Mucosa of rectum (tissue), 2 donors: ENCODE data around the gene SPATA25.
A peak's percentile ranks its signal among the peaks of the same experiment; 100 is the strongest.
"Not testable (repeated sequence)": the region's sequence is repeated elsewhere in the genome, so short reads cannot be mapped to it uniquely, and the experiment has no call there.

Source experiments
- H3K27ac ChIP-seq, 2 donors: one replicate each; pipeline ENCODE4 v1.7.0; 2013; ENCODE audit warnings: inconsistent platforms in 2 of 2, low read depth in 2 of 2, low read length in 2 of 2
- H3K27me3 ChIP-seq, 2 donors: one replicate each; pipeline ENCODE4 v1.7.0; 2013; ENCODE audit warnings: low read length in 2 of 2; ENCODE audit not compliant: control insufficient read depth in 2 of 2, insufficient read depth in 2 of 2
- H3K36me3 ChIP-seq, 2 donors: one replicate each; pipeline ENCODE4 v1.7.0; 2013; ENCODE audit warnings: low read length in 2 of 2; ENCODE audit not compliant: control insufficient read depth in 2 of 2, insufficient read depth in 2 of 2
- H3K4me1 ChIP-seq, 2 donors: one replicate each; pipeline ENCODE4 v1.7.0; 2013; ENCODE audit warnings: low read length in 2 of 2, mild to moderate bottlenecking in 1 of 2; ENCODE audit not compliant: control insufficient read depth in 2 of 2, insufficient read depth in 2 of 2
- H3K4me3 ChIP-seq, 2 donors: one replicate each; pipeline ENCODE4 v1.7.0; 2013; ENCODE audit warnings: low read length in 2 of 2
- H3K9ac ChIP-seq, 2 donors: one replicate each; pipeline ENCODE4 v1.7.0; 2013; ENCODE audit warnings: low read length in 2 of 2, low read depth in 1 of 2, mild to moderate bottlenecking in 1 of 2
- H3K9me3 ChIP-seq, 2 donors: one replicate each; pipeline ENCODE4 v1.7.0; 2013; ENCODE audit warnings: low read length in 2 of 2; ENCODE audit not compliant: control insufficient read depth in 2 of 2
- donor health status: healthy.
- donor health status: Normal muscosa, but diverticular disease.

The SPATA25 gene, protein sequence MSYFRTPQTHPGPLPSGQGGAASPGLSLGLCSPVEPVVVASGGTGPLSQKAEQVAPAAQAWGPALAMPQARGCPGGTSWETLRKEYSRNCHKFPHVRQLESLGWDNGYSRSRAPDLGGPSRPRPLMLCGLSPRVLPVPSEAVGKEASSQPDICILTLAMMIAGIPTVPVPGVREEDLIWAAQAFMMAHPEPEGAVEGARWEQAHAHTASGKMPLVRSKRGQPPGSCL

DNA sequence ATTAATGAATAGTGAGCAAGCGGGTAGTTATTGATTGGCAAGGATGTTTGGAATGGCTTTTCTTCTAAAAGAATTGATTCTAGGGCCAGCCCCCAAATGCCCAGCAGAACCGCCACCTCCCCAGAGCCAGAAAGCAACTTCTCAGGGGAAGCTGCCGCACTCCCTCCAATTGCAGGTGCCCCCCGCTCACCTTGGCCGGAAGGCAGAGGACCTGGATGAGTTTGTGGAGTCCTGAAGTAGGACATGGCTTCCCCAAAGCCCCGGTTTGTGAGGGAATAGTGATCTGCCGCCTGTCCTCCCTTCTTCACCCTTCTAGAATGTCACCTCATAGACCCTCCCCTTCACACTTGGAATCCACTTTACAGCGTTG is at the start of gene SPATA25:
Gene SPATA25, minus strand, starts transcription at position 277 of the 370 bp plus-strand sequence. Its CDS starts 32 bp downstream, at position 245.
- H3K4me3 ChIP-seq = no peak within 1 kb of the TSS
- no peak within 1 kb of the TSS for H3K27ac ChIP-seq
- peaks cover 10 to 43% of the 10 kb centered on the region in 2 donors for H3K36me3 ChIP-seq
- H3K9ac ChIP-seq = no peak within 1 kb of the TSS
- H3K27me3 ChIP-seq = no peaks in the 10 kb centered on the region
- no peaks in the 10 kb centered on the region for H3K9me3 ChIP-seq
- H3K4me1 ChIP-seq = peaks cover 18 to 19% of the 10 kb centered on the region in 2 donors

DNA sequence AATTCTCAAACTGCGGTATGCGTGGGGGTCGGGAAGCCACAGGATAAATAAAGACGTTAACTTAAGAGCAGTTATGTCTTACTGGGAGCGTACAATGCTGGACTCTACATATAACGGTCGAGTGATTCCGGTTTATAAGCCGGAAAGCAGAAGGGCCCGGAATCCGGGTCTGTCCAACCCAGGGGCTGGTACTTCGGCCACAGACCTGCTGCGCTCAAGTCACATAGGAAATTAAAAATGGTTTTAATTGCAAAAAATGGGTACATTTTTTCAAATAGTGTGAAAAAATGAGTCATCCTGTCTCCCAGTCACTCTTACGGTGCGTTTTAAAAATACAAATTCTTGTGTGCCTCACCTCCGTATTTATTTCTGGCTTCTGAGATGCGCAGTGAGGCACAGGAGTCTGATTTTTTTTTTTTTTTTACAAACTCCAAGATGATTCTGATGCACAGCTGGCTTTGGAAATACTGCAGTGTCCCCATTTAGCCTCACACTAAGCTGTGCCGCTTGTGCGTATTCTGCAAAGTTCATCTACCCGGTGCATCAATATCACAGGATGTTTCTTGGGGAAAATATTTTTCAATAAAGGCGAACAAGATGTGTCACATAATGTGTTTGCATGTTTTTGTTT is 48.1 kb upstream of the SPATA25 start:
- Histone ChIP-seq H3K27ac (peak overlapping the region; percentile 88 to 99), H3K9me3 (no peaks in the 10 kb centered on the region), H3K4me1 (peaks cover 10 to 14% of the 10 kb centered on the region in 2 donors)

DNA sequence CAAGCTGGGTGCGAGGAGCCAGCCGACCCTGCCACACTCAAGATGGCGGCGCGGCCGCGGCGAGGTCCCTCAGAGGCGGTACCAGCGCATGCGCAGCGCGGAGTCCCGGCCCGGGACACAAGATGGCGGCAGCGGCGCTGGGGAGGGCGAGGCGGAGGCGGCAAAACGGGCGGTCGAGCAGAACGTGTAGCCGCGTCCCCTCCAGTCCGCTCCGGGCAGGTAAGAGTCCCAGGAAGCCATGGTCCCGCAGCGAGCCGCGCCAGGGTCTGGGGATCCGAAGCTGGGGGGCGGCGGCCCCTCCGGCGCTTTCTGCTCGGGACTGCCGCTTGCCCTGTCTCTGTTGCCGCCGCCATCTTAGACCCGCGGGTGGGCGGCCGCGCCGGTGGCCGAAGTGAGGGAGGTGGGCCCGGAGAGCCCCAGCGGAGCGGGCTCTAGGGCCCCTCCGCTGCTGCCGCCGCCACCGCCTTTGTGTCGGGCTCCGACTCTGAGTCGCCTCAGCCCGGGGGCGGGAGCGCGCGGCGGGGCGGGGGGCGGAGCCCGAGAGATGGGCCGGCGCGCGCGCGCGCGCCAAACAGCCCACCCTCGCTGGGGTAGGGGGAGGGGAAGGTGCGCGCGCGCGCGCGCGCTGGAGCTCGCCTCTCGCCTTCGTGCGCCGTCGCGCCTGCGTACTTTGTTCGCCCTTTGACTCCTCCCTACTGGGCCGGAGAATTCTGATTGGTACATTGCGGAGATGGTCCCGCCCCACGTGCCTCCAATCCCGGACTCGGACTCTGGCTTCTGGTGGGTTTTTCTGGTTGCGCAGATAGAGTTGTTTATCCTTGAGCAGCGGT is 47.4 kb upstream of the SPATA25 start, which contains the start of gene PCIF1:
Gene PCIF1, plus strand, starts transcription at position 98 of the 830 bp plus-strand sequence. CDS start 4,317 bp downstream, outside the sequence.
- peak within 1 kb of the TSS; percentile 99 to 100 for H3K27ac ChIP-seq
- H3K4me1 ChIP-seq = peaks cover 10 to 14% of the 10 kb centered on the region in 2 donors
- H3K9me3 ChIP-seq = no peaks in the 10 kb centered on the region
- H3K27me3 ChIP-seq = no peaks in the 10 kb centered on the region
- peaks cover 28 to 31% of the 10 kb centered on the region in 2 donors for H3K36me3 ChIP-seq
- peak within 1 kb of the TSS; percentile 96 to 98 for H3K4me3 ChIP-seq
- peak within 1 kb of the TSS; percentile 97 to 100 for H3K9ac ChIP-seq

More for the DNA sequence above, 48.1 kb upstream of the SPATA25 start:
- Histone ChIP-seq H3K36me3 (peaks cover 35 to 39% of the 10 kb centered on the region in 2 donors), H3K4me3 (peak overlapping the region; percentile 96 to 98), H3K27me3 (no peaks in the 10 kb centered on the region), H3K9ac (peak overlapping the region; percentile 78 to 87)

DNA sequence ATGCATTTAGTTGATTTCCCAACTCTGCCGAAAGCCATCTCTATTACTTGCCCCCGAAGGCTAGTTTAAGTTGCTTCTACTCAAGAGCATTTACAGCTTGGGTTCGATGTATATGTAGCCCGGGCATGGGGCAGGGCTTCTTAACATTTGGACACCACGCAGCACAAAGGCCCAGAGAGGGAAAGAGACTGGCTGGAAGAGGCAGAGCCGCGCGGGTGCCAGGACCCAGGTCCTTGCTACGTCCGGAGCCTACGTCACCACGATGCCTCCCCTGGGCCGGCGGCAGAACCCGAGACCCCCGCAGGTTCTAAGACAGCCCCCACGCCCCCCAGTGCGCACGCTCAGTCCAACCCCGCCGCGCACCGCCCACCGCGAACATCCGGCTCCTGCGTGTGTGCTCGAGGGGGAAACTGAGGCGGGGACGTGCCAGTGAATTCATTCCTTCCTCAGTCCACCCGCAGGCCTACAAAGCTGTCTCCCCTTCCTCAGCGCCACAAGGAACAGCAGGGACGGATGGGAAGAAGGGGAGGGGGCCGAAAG is 46.7 kb upstream of the SPATA25 start:
- no peaks in the 10 kb centered on the region for H3K9me3 ChIP-seq
- no peaks in the 10 kb centered on the region for H3K27me3 ChIP-seq
- peaks cover 21 to 24% of the 10 kb centered on the region in 2 donors for H3K36me3 ChIP-seq
- H3K4me3 ChIP-seq = peak overlapping the region; percentile 93 to 98
- peak overlapping the region; percentile 97 to 100 for H3K9ac ChIP-seq
- H3K4me1 ChIP-seq = peaks cover 10 to 14% of the 10 kb centered on the region in 2 donors
- H3K27ac ChIP-seq = peak overlapping the region; percentile 99 to 100

DNA sequence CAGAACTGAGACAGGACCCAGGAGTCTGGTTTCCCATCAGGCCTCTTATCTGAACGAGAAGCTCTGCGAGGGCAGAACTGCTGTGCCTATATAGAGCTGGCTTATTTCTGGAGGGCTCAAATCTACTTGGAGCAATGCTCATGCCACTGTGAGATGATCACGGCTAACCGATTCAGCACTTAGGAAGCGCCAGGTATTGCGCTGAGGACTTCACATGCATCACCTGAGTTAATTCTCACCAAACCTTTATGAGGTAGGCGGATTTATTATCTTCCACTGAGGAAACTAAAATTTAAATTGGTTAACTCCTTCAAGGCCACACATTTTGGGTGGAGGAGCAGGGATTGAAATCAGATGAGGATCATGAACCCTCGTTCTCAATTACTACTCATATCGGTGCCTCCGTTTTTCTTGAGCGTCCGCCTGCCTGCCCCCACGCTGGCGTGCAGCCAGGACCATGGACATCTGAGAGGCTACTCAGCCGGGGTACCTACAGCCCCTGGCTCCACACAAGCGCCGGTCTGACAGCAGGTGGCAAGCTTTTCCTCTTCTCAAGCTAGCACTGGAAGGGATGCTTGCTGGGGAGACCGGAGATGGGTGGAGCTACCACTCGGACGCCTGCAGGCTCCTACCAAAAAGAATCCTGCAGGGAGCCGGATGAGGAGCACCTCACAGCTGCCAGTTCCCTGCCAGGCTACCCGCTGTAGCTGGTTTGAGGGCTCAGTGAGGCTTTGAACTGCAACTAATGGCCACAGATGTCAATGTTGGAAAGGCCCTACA is 46.0 kb upstream of the SPATA25 start:
- Histone ChIP-seq H3K27me3 (no peaks in the 10 kb centered on the region), H3K4me1 (peaks cover 10 to 14% of the 10 kb centered on the region in 2 donors), H3K9me3 (no peaks in the 10 kb centered on the region), H3K27ac (peak overlapping the region; percentile 99 to 100), H3K4me3 (peak overlapping the region; percentile 93 to 98), H3K36me3 (peaks cover 15 to 18% of the 10 kb centered on the region in 2 donors), H3K9ac (peak overlapping the region; percentile 97 to 100)

DNA sequence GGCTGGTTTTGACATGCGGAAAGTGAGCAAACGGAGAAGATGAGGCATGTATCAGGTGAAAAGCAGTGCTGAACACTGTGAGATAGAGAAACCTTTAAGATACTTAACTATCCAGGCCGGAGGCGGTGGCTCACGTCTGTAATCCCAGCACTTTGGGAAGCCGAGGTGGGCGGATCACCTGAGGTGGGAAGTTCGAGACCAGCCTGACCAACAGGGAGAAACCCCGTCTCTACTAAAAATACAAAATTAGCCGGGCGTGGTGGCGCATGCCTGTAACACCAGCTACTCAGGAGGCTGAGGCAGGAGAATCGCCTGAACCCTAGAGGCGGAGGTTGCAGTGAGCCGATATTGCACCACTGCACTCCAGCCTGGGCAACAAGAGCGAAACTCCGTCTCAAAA is 44.3 kb upstream of the SPATA25 start:
- peaks cover 10 to 14% of the 10 kb centered on the region in 2 donors for H3K4me1 ChIP-seq
- not testable (repeated sequence) for H3K9me3 ChIP-seq, H3K4me3 ChIP-seq, H3K27me3 ChIP-seq, H3K36me3 ChIP-seq, H3K9ac ChIP-seq, H3K27ac ChIP-seq

DNA sequence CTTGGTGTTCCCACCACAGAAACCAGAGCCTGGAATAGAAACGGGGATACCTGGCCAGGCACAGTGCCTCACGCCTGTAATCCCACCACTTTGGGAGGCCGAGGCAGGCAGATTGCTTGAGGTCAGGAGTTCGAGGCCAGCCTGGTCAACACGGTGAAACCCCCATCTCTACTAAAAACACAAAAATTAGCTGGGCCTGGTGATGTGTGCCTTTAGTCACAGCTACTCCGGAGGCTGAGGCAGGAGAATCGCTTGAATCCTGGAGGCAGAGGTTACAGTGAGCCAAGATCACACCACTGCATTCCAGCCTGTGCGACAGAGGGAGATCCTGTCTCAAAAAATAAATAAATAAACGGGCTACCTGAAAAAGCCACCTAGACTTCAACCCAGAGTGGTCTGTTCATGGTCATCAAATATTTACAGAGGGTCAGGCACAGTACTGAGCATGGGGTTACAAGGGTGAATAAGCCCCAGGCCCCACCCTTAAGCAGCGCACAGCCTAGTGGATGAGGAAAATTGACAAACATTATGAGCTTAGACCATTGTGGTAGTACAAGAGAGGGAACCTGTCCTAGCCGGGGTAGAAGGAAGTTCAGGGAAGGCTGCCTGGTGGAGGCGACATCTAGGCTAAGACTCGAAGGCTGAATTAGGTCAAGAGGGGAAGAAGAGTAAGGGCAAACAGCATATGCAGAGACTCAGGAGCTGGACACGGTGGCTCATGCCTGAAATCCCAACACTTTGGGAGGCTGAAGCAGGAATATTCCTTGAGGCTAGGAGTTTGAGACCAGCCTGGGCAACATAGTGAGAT is 39.9 kb upstream of the SPATA25 start:
- Histone ChIP-seq H3K36me3 (no peaks in the 10 kb centered on the region), H3K4me1 (no peaks in the 10 kb centered on the region), H3K27ac (no peak overlapping the region), H3K27me3 (no peaks in the 10 kb centered on the region), H3K9me3 (no peaks in the 10 kb centered on the region), H3K9ac (no peak overlapping the region), H3K4me3 (no peak overlapping the region)

DNA sequence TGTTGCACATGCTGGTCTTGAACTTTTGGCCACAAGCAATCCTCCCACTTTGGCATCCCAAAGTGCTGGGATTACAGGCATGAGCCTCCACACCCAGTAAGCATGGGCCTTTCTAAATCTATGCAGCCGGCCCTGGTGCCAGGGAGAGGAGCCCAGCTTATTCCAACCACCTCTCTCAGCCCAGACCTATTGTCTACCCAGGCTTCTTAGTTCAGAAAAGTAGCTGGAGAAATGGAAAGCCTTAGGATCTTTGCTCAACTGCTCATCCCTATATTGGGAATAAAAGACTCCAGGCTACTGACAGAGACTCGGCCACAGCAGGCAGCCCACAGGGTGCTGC is 39.3 kb upstream of the SPATA25 start:
- no peaks in the 10 kb centered on the region for H3K36me3 ChIP-seq
- H3K4me3 ChIP-seq = no peak overlapping the region
- no peaks in the 10 kb centered on the region for H3K27me3 ChIP-seq
- H3K9ac ChIP-seq = no peak overlapping the region
- H3K27ac ChIP-seq = no peak overlapping the region
- no peaks in the 10 kb centered on the region for H3K9me3 ChIP-seq
- H3K4me1 ChIP-seq = no peaks in the 10 kb centered on the region
